CD14-positive monocyte (primary cell): Measurements from ENCODE around the gene DET1. TPM values are rescaled to one million over a fixed set of nuclear protein-coding genes. Genes with fewer than 3 reads are reported as not detected.
"Not testable (repeated sequence)": the region's sequence is repeated elsewhere in the genome, so short reads cannot be mapped to it uniquely, and the experiment has no call there.

Experiments used
- DNase-seq, 3 donors: peaks; one replicate each; pipeline ENCODE4 v3.0.0-alpha.2; 2011 to 2022
- H2AFZ ChIP-seq: 2 replicates; pipeline ENCODE4 v1.6.0; 2012; ENCODE audit warnings: mild to moderate bottlenecking, low read depth, low read length, inconsistent platforms; ENCODE audit not compliant: insufficient read depth, poor library complexity, severe bottlenecking
- H3K27ac ChIP-seq, 2 donors: 1 replicate in 1 of 2; 2 replicates in 1 of 2; pipeline ENCODE4 v1.5.1; 2012 to 2013; ENCODE audit warnings: low read length in 2 of 2, control low read depth in 1 of 2, inconsistent platforms in 1 of 2, low read depth in 1 of 2, mild to moderate bottlenecking in 1 of 2
- H3K27me3 ChIP-seq, 2 donors: one replicate each; pipeline versions ENCODE4 v1.6.0 to v1.6.1; 2011 to 2013; ENCODE audit warnings: low read length in 2 of 2; ENCODE audit not compliant: control insufficient read depth in 2 of 2, insufficient read depth in 2 of 2
- H3K36me3 ChIP-seq, 2 donors: replicated peaks in 1 of 2; 1 replicate in 1 of 2; 2 replicates in 1 of 2; pipeline versions ENCODE4 v1.5.1 to v1.6.1; 2012 to 2013; ENCODE audit warnings: low read length in 2 of 2, control low read depth in 1 of 2, inconsistent platforms in 1 of 2, mild to moderate bottlenecking in 1 of 2; ENCODE audit not compliant: insufficient read depth in 2 of 2, control insufficient read depth in 1 of 2
- H3K4me1 ChIP-seq, 2 donors: 1 replicate in 1 of 2; 2 replicates in 1 of 2; pipeline versions ENCODE4 v1.5.1 to v1.6.1; 2012 to 2013; ENCODE audit warnings: low read length in 2 of 2, control low read depth in 1 of 2, inconsistent platforms in 1 of 2, mild to moderate bottlenecking in 1 of 2, moderate library complexity in 1 of 2; ENCODE audit not compliant: insufficient read depth in 2 of 2, control insufficient read depth in 1 of 2
- H3K4me2 ChIP-seq: replicated peaks from 2 replicates; pipeline ENCODE3; 2012; ENCODE audit warnings: low read length, moderate library complexity, mild to moderate bottlenecking; ENCODE audit not compliant: poor library complexity, severe bottlenecking; ENCODE audit errors: extremely low read depth
- H3K4me3 ChIP-seq, 3 experiments: fragments of 200-600 bp in 1 of 3; sonication (generic) in 1 of 3; replicated peaks in 1 of 3; 1 replicate in 2 of 3; 2 replicates in 1 of 3; pipeline ENCODE4 v1.5.1; 2011 to 2013; ENCODE audit warnings: low read length in 3 of 3, mild to moderate bottlenecking in 3 of 3, control low read depth in 2 of 3, low read depth in 2 of 3, inconsistent platforms in 1 of 3, moderate library complexity in 1 of 3
- H3K79me2 ChIP-seq: 2 replicates; pipeline ENCODE4 v1.6.0; 2012; ENCODE audit warnings: mild to moderate bottlenecking, control low read depth, inconsistent platforms, low read length, moderate library complexity; ENCODE audit not compliant: insufficient read depth
- H3K9ac ChIP-seq: 2 replicates; pipeline ENCODE4 v1.6.0; 2017; ENCODE audit warnings: low read length, mild to moderate bottlenecking; ENCODE audit not compliant: insufficient read depth, poor library complexity, severe bottlenecking
- H3K9me3 ChIP-seq, 2 donors: replicated peaks in 1 of 2; 1 replicate in 1 of 2; 2 replicates in 1 of 2; pipeline versions ENCODE4 v1.5.1 to v1.6.1; 2012 to 2013; ENCODE audit warnings: low read length in 2 of 2, control low read depth in 1 of 2; ENCODE audit not compliant: control insufficient read depth in 1 of 2, insufficient read depth in 1 of 2
- H4K20me1 ChIP-seq: 2 replicates; pipeline ENCODE4 v1.6.0; 2012; ENCODE audit warnings: mild to moderate bottlenecking, low read length, control low read depth, moderate library complexity; ENCODE audit not compliant: insufficient read depth
- H3K27ac Mint-ChIP-seq, 7 donors: one replicate each; pipeline ENCODE4 v1.8.0; 2020; ENCODE audit warnings: mild to moderate bottlenecking in 7 of 7, mixed read lengths in 7 of 7, moderate library complexity in 6 of 7, inconsistent platforms in 2 of 7
- H3K27me3 Mint-ChIP-seq, 3 donors: one replicate each; pipeline ENCODE4 v1.8.0; 2021 to 2022; ENCODE audit warnings: low read depth in 3 of 3, mild to moderate bottlenecking in 3 of 3, mixed read lengths in 3 of 3, moderate library complexity in 3 of 3, inconsistent platforms in 1 of 3
- H3K36me3 Mint-ChIP-seq, 2 donors: one replicate each; pipeline ENCODE4 v1.8.0; 2020; ENCODE audit warnings: mixed read lengths in 2 of 2, inconsistent platforms in 1 of 2, mild to moderate bottlenecking in 1 of 2
- H3K4me1 Mint-ChIP-seq: one replicate; pipeline ENCODE4 v1.8.0; 2020; ENCODE audit warnings: mild to moderate bottlenecking, mixed read lengths
- H3K4me3 Mint-ChIP-seq, 2 donors: one replicate each; pipeline ENCODE4 v1.8.0; 2020; ENCODE audit warnings: mild to moderate bottlenecking in 2 of 2, mixed read lengths in 2 of 2, moderate library complexity in 1 of 2
- H3K9me3 Mint-ChIP-seq, 7 donors: one replicate each; pipeline ENCODE4 v1.8.0; 2020 to 2022; ENCODE audit warnings: mixed read lengths in 7 of 7, mild to moderate bottlenecking in 6 of 7, moderate library complexity in 6 of 7, inconsistent platforms in 2 of 7
- WGBS: methylation state at CpG from one replicate; pipeline ENCODE4 v1.1.5; 2013; ENCODE audit warnings: missing lambda C conversion rate; ENCODE audit not compliant: insufficient coverage; 5-methylcytosine and 5-hydroxymethylcytosine counted together
- intact Hi-C, 2 donors: fragments of 100-400 bp; cut with micrococcal nuclease; formaldehyde crosslinking; loops; one replicate each; pipeline versions ENCODE4 v1.15.0 to v1.15.1; 2023
- polyA plus RNA-seq, 3 donors: library from polyadenylated mRNA; depleted of rRNA in 1 of 3; unstranded in 2 of 3; stranded (reverse) in 1 of 3; fragments of 300-500 nt in 2 of 3; fragments of >200 nt in 1 of 3; fragmentation: Illumina TruSeq in 2 of 3; gene quantifications; 1 replicate in 2 of 3; 2 replicates in 1 of 3; pipeline ENCODE4 v1.2.3, GENCODE V29; 2012 to 2021

DET1 gene
- polyA plus RNA-seq, 3 donors = 0.88 to 3.4 (median 1.8) TPM

DNA sequence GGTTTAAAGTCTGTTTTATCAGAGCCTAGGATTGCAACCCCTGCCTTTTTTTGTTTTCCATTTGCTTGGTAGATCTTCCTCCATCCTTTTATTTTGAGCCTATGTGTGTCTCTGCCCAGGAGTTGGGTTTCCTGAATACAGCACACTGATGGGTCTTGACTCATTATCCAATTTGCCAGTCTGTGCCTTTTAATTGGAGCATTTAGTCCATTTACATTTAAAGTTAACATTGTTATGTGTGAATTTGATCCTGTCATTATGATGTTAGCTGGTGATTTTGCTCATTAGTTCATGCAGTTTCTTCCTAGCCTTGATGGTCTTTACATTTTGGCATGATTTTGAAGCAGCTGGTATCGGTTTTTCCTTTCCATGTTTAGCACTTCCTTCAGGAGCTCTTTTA lies 11.5 kb upstream of the DET1 start:
- H3K36me3 ChIP-seq, H3K27me3 Mint-ChIP-seq, DNase-seq, H3K9ac ChIP-seq, H4K20me1 ChIP-seq, H3K36me3 Mint-ChIP-seq, H3K27ac Mint-ChIP-seq, H3K27me3 ChIP-seq, H3K27ac ChIP-seq, H3K4me1 Mint-ChIP-seq, H3K4me3 ChIP-seq, H3K79me2 ChIP-seq, H2AFZ ChIP-seq, H3K4me2 ChIP-seq, H3K4me1 ChIP-seq, H3K9me3 ChIP-seq, H3K4me3 Mint-ChIP-seq, intact Hi-C loops: not testable (repeated sequence)
- no CpG with 5 or more reads among the region's 1 CpG for WGBS
- H3K9me3 Mint-ChIP-seq = peaks cover 17 to 33% (median 21%) of the 10 kb centered on the region in 7 donors

- intact Hi-C loops = loop anchor here in 1 of 2 donors (5.0 kb wide), 1 partner anchor 81 kb away; the partner anchor contains the start of genes MRPL46 and MRPS11
- WGBS = no CpG with 5 or more reads among the region's 1 CpG
Measured at GRCh38 chr15:88548009-88548408, 1.5 kb upstream of the DET1 start.

GRCh38 chr15:88545578-88546247 lies 768 bp downstream of the DET1 start:
- H3K27ac Mint-ChIP-seq = peak overlapping the region; percentile 66 to 86 (median 81)
- not testable (repeated sequence) for H3K36me3 Mint-ChIP-seq, H4K20me1 ChIP-seq, H3K27me3 ChIP-seq, H3K4me1 ChIP-seq, H3K4me1 Mint-ChIP-seq, H3K9me3 Mint-ChIP-seq, H3K9me3 ChIP-seq, H3K36me3 ChIP-seq, H3K79me2 ChIP-seq, DNase-seq, H3K27me3 Mint-ChIP-seq
- 2% methylated on average over 7 of the region's 8 CpGs for WGBS
- H3K4me2 ChIP-seq = peak overlapping the region; percentile 93
- intact Hi-C loops = loop anchor here in 1 of 2 donors (5.0 kb wide), 1 partner anchor 78 kb away; the partner anchor contains the start of genes MRPL46 and MRPS11
- peak overlapping the region; percentile 11 to 83 for H3K27ac ChIP-seq
- H3K4me3 Mint-ChIP-seq = peak overlapping the region; percentile 81 to 90
- H2AFZ ChIP-seq = peak overlapping the region; percentile 95
- H3K4me3 ChIP-seq = peak overlapping the region; percentile 71 to 94 (median 93)
- peak overlapping the region; percentile 65 for H3K9ac ChIP-seq

More at GRCh38 chr15:88548009-88548408, 1.5 kb upstream of the DET1 start:
- H4K20me1 ChIP-seq, H3K4me1 Mint-ChIP-seq, H3K36me3 Mint-ChIP-seq, H3K27me3 ChIP-seq, H3K4me3 Mint-ChIP-seq, H3K9me3 ChIP-seq, H3K9me3 Mint-ChIP-seq, H3K27ac ChIP-seq, H3K9ac ChIP-seq, H3K36me3 ChIP-seq, H3K27me3 Mint-ChIP-seq, H3K27ac Mint-ChIP-seq, H3K79me2 ChIP-seq, DNase-seq, H2AFZ ChIP-seq, H3K4me2 ChIP-seq, H3K4me3 ChIP-seq, H3K4me1 ChIP-seq: not testable (repeated sequence)
